ENCODE results near the gene ARID1A.
"Not testable (repeated sequence)": the region's sequence is repeated elsewhere in the genome, so short reads cannot be mapped to it uniquely, and the experiment has no call there.

ARID1A gene

DNA sequence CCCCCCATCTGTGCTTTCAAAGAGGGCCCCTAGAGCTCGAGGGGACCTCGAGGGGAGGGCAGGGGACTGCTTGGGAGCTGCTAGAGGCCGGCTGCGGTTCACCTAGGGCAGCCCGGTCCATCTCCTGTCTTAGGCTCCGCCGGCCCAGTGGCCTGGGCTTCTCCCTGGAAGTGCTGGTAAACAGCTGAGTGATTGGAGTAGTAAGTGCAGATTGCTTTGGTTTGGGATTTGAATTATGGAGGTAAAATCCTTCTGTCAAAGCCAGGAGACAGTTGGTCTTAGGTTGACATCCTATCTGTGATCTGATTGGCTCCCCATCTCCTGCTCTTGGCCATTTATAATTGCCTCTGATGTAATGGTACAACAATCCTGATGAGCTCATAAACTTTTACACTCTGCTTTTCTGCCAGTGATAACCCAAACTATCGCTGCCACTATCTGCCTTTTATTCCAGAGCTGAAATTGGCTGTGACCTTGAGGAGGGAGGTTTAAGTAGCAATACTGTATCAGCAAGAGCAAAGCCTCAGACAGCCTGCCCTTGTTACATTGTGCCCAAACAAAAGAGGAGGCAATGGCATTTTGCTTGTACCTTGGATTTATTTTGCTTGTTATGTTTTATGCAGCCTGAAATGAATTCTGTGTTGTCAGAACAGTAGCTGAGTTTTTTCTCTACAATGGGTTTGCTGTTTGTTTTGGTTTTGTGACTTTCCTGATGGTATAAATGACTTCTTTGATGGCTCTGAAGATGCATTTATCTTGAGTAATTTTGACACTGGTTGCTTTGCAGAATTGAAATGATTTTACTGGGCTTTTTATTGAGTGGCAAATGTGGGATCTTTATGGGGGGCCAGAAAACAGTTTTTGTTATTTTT, 2.4 kb downstream of the ARID1A start:
- peak; percentile 47 for DNase-seq

DNA sequence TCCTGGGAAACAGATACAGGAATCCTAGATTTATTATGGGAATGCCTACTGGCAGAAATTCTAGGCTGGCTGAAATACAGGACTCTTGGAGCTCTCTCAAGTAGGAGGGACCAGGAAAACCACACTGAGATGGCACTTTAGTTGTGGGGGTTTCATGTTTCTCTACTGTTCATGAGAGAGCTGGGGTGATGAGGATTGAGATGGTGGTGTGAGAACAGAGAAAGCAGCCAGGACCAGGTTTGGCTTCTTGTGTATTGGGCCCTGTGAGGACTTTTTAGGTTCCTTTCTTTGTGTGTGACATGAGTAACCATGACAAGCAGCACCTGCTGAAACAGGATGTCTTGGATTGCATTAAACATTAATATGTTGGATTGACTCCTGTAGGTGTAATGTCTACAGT, 4.9 kb downstream of the ARID1A start:
- no peak for DNase-seq

- no peak for DNase-seq
Observed at GRCh38 chr1:26701266-26701994, 5.6 kb downstream of the ARID1A start.

GRCh38 chr1:26701995-26702679, 6.3 kb downstream of the ARID1A start:
- no peak for DNase-seq

DNA sequence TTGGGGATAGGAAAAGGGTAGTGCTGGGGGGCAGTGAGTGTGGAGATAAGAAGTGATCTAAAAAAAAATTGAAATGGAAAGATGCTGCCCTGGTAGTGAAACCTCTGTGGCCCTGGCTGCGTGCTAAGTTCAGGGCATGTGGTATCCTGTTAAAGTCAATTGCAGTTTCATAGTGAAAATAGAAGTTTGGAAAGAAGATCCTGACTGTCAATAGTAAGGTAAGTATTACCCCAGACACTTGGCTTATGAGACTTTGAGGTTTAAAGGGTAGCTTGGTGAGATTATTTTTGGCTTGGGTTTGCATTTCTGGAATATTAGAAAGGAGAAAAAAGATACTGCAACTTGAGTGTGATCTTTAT, 6.8 kb downstream of the ARID1A start:
- DNase-seq, result peak; percentile 45

DNA sequence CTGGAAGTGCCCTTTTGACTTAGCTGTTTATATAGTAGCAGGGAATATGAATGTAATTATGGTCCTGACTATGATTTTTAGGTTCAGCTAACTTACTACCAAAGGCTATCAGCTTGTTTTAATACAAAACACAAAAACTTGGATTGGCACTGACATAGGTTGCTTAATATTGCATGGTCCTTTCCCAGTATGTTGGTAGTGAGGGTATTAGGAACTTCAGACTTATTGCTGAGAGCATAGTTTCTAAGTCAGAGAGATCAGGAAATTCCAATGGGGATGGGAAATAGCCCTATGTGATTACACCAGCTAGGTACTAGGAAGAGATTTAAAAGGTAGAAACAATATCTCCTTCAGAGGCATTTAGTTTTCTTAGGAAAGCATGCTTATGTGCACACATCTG, 7.7 kb downstream of the ARID1A start:
- no peak for DNase-seq

DNA sequence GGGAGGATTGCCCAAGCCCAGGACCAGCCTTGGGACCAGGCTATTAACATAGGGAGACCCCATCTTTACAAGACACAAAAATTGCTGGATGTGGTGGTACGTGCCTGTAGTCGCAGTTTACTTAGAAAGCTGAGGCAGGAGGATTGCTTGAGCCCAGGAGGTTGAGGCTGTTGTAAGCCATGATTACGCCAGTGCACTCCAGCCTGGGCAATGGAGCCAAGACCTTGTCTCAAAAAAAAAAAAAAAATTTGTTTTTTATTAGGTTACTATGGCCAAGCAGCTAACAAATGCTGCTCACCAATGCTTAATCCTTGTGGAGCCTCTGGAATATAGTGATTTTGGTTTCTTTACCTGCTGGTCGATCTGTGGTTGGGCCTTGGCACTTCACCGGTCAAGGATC, 8.8 kb downstream of the ARID1A start:
- no peak for DNase-seq

DNA sequence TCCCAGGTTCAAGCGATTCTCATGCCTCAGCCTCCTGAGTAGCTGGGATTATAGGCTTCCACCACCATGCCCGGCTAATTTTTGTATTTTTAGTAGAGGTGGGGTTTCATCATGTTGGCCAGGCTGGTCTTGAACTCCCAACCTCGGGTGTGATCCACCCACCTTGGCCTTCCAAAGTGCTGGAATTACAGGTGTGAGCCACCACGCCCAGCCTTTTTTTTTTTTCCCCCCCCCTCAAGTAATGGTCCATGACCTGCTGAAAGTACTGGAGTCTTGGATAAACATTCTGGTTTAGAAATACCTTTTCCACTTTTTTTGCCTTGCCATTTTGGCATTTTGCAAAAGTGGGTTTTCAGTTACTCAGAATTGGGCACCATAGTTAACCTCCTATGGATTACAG, 9.4 kb downstream of the ARID1A start:
- not testable (repeated sequence) for DNase-seq

DNA sequence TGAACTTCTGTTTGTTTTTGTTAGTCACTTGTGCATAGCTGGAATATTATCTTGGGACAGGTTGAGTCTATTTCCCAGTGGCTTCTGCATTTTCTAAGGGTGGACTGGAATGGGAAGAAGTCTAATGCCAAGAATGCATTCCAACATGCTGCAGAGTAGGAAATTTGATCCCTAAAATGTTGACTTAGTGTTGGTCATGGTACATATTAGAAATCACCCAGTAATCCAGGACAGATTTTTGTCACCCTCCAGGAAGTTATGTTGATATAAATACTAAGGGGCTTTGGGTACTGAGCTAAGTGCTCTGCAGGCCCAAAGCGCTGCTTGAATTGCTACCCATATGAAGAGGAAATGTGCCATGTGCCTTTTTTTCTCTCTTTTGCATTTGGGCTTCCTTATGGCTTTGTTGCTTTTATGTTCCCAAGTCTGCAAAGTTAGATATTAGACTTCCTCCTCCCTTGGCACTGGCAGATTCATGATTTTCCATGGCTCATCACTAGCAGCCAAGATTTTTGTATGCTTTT, 10.0 kb downstream of the ARID1A start:
- no peak for DNase-seq

DNA sequence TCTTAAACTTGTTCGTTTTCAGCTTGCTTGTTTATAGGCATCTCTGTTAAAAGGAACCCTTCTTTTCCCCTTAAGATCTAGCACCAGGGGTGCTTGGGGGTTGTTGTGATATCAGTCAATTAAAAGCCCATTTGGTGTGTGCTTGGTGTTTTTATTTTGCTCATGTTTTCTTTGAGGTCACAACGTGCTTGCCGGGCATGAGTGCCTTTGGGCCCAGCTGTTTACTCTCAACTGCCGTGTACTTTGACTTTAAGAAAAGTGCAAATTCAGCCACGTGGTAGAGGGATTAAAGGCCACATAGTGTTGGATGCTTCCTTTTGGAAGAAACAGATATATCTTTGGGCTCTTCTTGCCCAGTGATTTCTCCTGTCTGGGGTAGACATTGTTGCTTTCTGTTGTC, 10.5 kb downstream of the ARID1A start:
- no peak for DNase-seq

GRCh38 chr1:26710811-26711210, 15.0 kb downstream of the ARID1A start:
- no peak for DNase-seq

- DNase-seq, result no peak
Observed at GRCh38 chr1:26711777-26712176, 16.0 kb downstream of the ARID1A start.

DNA sequence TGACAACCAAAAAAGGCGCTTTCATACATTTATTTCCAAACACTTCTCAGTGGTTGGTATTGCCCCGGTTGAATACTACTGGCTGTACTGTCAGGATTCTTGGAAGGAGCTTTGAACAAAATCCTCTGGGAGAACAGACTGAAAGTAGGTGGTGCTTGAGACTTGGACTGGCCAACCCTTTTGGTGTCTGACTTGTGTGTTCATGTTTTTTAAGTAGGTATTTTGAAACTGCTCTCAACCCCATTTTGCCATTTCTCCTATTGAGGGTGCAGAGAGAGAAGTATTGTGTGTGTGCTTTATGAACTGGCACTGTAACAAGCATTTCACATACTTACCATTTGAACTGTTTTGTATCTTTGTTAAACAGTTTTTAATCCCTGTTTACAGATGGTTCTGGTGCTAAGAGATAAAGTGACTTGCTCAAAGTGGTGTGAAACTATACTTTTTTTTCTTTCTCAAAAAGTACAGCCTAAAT, 21.2 kb downstream of the ARID1A start:
- no peak for DNase-seq

DNA sequence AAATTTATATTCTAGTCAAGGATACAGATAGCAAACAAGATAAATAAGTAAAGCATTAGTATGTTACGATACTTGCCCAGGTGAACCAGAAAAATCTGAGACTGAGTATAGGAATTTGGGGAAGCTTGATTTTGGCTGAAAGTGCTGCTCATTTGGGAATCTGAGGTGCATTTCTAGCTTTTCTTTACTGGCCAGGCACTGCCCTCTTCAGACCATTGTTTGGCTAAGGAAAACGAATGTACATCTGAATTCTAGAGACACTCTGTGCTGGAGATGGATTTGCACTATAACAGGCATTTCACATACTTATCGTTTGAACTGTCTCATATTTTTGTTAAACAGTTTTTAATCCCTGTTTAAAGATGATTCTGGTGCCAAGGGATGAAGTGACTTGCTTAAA, 23.4 kb downstream of the ARID1A start:
- DNase-seq, result no peak

DNA sequence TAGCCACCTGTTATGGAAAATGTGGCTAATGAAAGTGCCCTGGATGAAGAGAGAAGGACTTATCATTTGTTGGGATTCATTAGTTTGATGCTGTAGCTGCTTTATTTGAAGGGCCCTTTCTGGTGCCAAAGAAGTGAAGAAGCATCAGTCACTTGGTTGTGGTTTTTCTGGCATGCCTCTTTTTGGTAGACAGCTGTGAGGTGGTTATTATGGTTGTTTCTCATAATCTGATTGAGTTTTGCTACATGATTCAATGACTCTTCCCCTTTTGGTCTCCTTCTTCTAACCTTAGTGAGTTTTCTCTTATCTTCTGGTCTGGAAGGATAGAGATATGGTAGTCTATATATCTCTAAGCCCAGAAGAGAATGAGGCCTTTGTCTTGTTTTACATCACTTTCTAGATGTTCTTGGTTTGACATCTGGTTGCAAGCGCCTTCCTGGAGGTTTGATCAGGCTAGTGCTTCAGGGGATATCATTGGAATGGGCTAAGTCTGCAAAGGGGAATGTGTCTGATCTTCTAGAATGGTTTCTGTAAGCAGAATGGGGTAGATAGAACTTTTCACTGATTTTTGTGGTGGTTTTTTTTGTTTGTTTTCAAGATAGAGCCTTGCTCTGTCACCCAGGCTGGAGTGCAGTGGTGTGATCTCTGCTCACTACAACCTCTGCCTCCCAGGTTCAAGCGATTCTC, 26.0 kb downstream of the ARID1A start:
- peak; percentile 24 for DNase-seq

DNA sequence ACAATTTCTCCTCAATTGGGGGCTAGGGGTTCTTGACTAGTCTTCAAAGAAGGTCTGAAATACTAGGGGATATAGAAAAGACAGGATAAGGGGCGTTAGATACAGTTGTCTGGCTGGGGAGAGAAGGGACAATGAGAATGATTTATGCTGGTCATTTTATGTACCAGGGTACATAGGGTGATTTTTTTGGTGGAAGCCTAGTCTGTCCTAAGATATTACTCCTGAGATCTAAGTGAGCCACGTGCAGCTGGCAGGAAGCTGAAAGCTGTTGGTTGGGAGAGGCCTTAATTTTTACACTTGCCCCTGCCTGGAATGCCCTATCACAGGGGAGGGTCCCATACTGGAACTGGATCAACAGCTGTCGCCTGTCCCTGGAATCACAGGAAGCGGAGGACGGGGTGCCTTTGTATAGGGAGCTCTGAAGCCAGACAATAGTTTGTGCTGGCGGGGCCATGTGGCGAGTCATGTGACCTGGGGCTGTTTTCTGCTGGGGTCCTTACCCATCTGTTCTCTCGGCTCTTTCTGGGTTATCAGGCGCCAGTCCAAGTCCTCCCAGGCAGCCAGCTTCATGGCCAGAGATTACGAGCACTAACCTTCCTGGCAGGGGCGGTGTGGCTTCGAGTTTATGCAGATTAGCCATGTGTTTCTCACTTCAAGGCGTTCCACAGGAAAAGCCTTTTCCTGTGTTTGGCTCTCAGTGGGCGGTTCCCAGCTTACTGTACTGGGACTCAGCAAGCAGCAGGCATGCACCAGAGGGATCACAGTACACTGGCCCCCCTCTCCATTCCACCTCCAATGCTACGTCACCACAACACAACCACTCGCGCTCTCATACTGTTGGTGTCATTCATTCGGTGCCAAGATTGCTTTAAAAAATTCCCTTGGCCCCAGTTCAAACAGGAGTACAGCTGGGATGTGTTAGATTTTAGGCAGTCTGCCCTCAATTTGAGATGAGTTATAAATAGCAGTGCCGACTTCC, 27.5 kb downstream of the ARID1A start:
- DNase-seq, result peak; percentile 45

DNA sequence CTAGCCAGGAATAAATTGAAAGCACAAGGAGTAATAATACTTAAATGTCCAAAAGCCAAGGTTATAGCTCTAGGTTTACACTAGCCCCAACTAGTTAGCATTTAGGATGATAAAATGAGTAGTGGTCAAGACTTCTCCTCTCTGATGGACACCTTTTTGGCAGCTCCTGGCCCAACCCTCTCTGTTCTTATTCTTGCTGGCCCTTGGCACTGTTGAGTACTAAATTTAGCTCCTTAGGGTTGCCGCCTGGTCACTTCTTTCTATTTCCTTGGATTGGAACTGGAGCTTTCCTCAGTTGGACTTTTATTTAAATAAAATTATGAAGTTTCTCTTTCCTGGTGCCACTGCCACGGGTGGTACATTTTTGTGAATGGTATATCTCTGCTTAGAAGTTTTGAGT, 28.3 kb downstream of the ARID1A start:
- no peak for DNase-seq

- no peak for DNase-seq
Observed at GRCh38 chr1:26724926-26725325, 29.1 kb downstream of the ARID1A start.

DNA sequence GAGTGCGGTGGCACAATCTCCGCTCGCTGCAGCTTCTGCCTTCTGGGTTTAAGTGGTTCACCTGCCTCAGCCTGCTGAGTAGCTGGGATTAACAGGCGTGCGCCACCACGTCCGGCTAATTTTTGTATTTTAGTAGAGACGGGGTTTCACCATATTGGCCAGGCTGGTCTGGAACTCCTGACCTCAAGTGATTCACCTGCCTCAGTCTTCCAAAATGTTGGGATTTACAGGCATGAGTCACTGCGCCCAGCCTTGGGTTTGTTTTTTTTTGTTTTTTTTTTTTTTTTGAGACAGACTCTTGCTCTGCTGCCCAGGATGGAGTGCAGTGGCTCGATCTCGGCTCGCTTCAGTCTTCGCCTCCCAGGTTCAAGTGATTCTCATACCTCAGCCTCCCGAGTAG, 30.1 kb downstream of the ARID1A start:
- DNase-seq, result not testable (repeated sequence)

DNA sequence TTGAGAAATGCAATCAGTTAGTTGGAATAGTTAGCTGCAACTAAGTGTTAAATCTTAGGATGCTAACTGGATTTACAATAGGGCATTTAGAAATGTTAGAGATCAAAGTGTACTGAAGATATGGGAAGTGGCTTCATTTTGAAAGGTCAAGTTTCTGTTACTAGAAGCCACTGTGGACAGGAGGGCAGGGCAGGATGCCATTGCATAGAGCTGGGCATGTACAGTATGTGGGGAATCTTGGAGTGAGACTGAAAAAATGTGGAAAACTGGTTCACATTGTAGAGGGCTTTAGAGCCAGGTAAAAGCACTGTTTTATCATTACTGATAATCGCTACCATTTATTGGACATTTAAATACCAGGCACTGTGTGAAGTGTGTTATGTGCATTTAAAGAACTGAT, 31.0 kb downstream of the ARID1A start:
- DNase-seq, result no peak

DNA sequence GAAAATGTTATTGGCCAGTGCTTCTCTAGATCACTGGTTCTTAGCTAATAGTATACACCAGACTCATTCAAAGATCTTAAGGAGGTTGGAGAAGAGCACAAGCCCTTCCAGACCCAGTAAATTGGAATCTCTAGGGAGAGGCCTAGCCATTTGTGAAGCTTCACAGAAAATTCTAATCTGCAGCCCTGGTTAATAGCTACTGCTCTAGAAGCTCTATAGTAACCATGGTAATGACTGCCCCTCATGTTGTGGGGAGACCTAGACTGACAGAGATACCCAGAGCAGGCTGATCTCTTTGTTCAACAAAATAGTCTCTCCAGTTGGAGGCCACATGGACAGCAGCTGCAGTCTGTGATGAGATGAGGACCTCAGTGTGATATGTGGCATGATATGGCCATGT, 31.7 kb downstream of the ARID1A start:
- no peak for DNase-seq

DNA sequence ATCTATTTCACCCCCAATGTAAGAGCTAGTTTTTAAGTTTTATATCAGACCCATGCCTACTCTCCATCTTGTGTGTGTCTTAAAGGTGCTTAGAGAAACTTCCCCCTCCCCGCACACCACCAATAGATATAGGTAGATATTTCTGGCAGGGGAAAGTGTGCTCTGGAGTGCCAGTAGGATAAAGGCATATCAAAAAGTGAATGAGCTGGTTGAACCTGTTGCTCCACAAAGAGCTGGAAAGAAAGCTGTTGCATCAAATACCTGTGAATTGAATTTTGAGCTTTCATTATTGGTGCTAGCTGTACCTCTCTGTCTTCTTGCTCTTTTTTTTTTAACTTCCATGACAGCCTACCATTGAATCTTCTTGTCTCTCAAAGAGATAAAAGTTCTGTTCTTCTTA, 32.8 kb downstream of the ARID1A start:
- DNase-seq, result no peak
